CD4-positive, alpha-beta T cell treated with Interleukin-15 for 1 hour (primary cell): ENCODE measurements around the gene GOLGA8Q.
"Not testable (repeated sequence)": the region's sequence is repeated elsewhere in the genome, so short reads cannot be mapped to it uniquely, and the experiment has no call there.

ENCODE experiments used
- DNase-seq: peaks from one replicate; pipeline ENCODE4 v3.0.0-alpha.2; 2020

Gene GOLGA8Q

GRCh38 chr15:30551750-30552149 lies at the start of gene GOLGA8Q:
GOLGA8Q (plus strand) TSS chr15:30552050; CDS start chr15:30552078, 28 bp downstream.
- DNase-seq: not testable (repeated sequence)

GRCh38 chr15:30502904-30503781 lies 48.7 kb upstream of the GOLGA8Q start:
- not testable (repeated sequence) for DNase-seq

GRCh38 chr15:30504162-30504843 lies 47.5 kb upstream of the GOLGA8Q start:
- not testable (repeated sequence) for DNase-seq

- DNase-seq: not testable (repeated sequence)
These were observed 37.3 kb upstream of the GOLGA8Q start for GRCh38 chr15:30514545-30514944.

- DNase-seq: not testable (repeated sequence)
These were observed 28.2 kb upstream of the GOLGA8Q start for GRCh38 chr15:30523453-30524243.

GRCh38 chr15:30525912-30526311 lies 25.9 kb upstream of the GOLGA8Q start:
- DNase-seq: not testable (repeated sequence)

GRCh38 chr15:30529049-30529448 lies 22.8 kb upstream of the GOLGA8Q start:
- not testable (repeated sequence) for DNase-seq

- not testable (repeated sequence) for DNase-seq
These were observed 15.1 kb downstream of the GOLGA8Q start for GRCh38 chr15:30566949-30567348.

- not testable (repeated sequence) for DNase-seq
These were observed 21.2 kb downstream of the GOLGA8Q start for GRCh38 chr15:30573012-30573491.

- DNase-seq: not testable (repeated sequence)
These were observed 27.6 kb downstream of the GOLGA8Q start for GRCh38 chr15:30579394-30579970.

- not testable (repeated sequence) for DNase-seq
These were observed 28.9 kb downstream of the GOLGA8Q start for GRCh38 chr15:30580716-30581115.

GRCh38 chr15:30598953-30599352 lies 47.1 kb downstream of the GOLGA8Q start:
- not testable (repeated sequence) for DNase-seq

GRCh38 chr15:30603796-30604195 lies 51.9 kb downstream of the GOLGA8Q start, which contains the start of gene GOLGA8H:
GOLGA8H (plus strand) TSS chr15:30604028; CDS start chr15:30604126, 98 bp downstream.
- not testable (repeated sequence) for DNase-seq
